ENCODE data around the gene ANKRD13C. TPM values are rescaled to one million over a fixed set of nuclear protein-coding genes. Genes with fewer than 3 reads are reported as not detected.
"Not testable (repeated sequence)": the region's sequence is repeated elsewhere in the genome, so short reads cannot be mapped to it uniquely, and the experiment has no call there.

ANKRD13C gene
- polyA plus RNA-seq, 1 donor (not counting 4 experiments of a cell fraction or from before 2014, with no cell fraction given), result 13.4 TPM

DNA sequence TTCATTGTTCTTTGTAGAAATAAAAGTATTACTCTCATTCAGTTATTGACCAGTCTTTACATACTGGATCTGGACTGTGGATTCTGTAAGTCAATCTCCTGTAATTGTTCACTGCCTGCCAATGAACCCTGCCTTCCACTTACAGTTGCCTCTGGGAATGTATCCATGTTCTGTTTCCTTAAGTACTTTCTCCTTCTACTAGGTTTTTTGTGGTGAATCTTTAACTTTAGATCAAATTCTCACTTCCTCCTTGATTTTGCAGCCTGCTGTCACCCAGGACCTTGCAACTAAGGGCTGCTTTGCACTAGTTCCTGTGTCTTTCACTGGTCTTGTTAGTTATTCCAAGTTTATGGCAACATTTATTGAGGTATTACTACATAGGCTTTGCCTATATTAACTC lies 28.2 kb upstream of the ANKRD13C start:
- H3K4me2 ChIP-seq (ENCODE audit: control insufficient read depth, extremely low read depth, insufficient read depth, low read depth, low read length), result no peak overlapping the region
- H3K27ac ChIP-seq (ENCODE audit: control insufficient read depth, insufficient read depth, low read length), result no peak overlapping the region
- H3K9me3 ChIP-seq (ENCODE audit: control insufficient read depth, low read depth, low read length), result no peaks in the 10 kb centered on the region
- H4K20me1 ChIP-seq (ENCODE audit: control insufficient read depth, extremely low read depth, insufficient read depth, low read length), result no peaks in the 10 kb centered on the region
- H3K79me2 ChIP-seq (ENCODE audit: control insufficient read depth, insufficient read depth, low read length), result no peaks in the 10 kb centered on the region
- H3K27me3 ChIP-seq (ENCODE audit: control insufficient read depth, extremely low read depth, insufficient read depth, low read length), result no peaks in the 10 kb centered on the region
- dilution Hi-C loops (cut with MboI; ENCODE audit: extremely low pct_ligation_motif_present, low sequenced_read_pairs), result no loop called here
- H2AFZ ChIP-seq (ENCODE audit: control insufficient read depth, low read length), result no peak overlapping the region
- no peaks in the 10 kb centered on the region for H3K36me3 ChIP-seq (ENCODE audit: control insufficient read depth in 2 of 2, extremely low read depth in 1 of 2, insufficient read depth in 2 of 2, low read length in 2 of 2)
- no peak for FAIRE-seq
- no peak overlapping the region for H3K4me3 ChIP-seq (ENCODE audit: control insufficient read depth in 2 of 3, extremely low read depth in 1 of 3, insufficient read depth in 2 of 3, low read depth in 1 of 3, low read length in 3 of 3)
- DNase-seq (ENCODE audit: low read depth, low spot score), result no peak
- no peak overlapping the region for H3K9ac ChIP-seq (ENCODE audit: control insufficient read depth, extremely low read depth, insufficient read depth, low read length)
- no peaks in the 10 kb centered on the region for H3K9me1 ChIP-seq (ENCODE audit: control insufficient read depth, extremely low read depth, insufficient read depth, low read length)
- no peaks in the 10 kb centered on the region for H3K4me1 ChIP-seq (ENCODE audit: control insufficient read depth, extremely low read depth, insufficient read depth, low read length)
- TF ChIP-seq, protein P1, sequence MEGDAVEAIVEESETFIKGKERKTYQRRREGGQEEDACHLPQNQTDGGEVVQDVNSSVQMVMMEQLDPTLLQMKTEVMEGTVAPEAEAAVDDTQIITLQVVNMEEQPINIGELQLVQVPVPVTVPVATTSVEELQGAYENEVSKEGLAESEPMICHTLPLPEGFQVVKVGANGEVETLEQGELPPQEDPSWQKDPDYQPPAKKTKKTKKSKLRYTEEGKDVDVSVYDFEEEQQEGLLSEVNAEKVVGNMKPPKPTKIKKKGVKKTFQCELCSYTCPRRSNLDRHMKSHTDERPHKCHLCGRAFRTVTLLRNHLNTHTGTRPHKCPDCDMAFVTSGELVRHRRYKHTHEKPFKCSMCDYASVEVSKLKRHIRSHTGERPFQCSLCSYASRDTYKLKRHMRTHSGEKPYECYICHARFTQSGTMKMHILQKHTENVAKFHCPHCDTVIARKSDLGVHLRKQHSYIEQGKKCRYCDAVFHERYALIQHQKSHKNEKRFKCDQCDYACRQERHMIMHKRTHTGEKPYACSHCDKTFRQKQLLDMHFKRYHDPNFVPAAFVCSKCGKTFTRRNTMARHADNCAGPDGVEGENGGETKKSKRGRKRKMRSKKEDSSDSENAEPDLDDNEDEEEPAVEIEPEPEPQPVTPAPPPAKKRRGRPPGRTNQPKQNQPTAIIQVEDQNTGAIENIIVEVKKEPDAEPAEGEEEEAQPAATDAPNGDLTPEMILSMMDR (optimal IDR thresholded peaks at IDR 0.05 in 1 of 3, IDR thresholded peaks at IDR 0.05 in 1 of 3, conservative IDR thresholded peaks at IDR 0.05 in 1 of 3; ENCODE audit: extremely low read depth in 1 of 3, insufficient read depth in 2 of 3, low read length in 3 of 3), result no peak
- no peak for TF ChIP-seq EZH2 (IDR thresholded peaks at IDR 0.05; ENCODE audit: low read length)

GRCh38 chr1:70376196-70376595 lies 21.7 kb upstream of the ANKRD13C start:
- DNase-seq (ENCODE audit: low read depth, low spot score) (no peak), FAIRE-seq (no peak)
- no peaks in the 10 kb centered on the region for H4K20me1 ChIP-seq (ENCODE audit: control insufficient read depth, extremely low read depth, insufficient read depth, low read length)
- no peak for TF ChIP-seq EZH2 (IDR thresholded peaks at IDR 0.05; ENCODE audit: low read length)
- TF ChIP-seq, protein P1 (optimal IDR thresholded peaks at IDR 0.05 in 1 of 3, IDR thresholded peaks at IDR 0.05 in 1 of 3, conservative IDR thresholded peaks at IDR 0.05 in 1 of 3; ENCODE audit: extremely low read depth in 1 of 3, insufficient read depth in 2 of 3, low read length in 3 of 3), result no peak
- no peak overlapping the region for H3K4me2 ChIP-seq (ENCODE audit: control insufficient read depth, extremely low read depth, insufficient read depth, low read depth, low read length)
- H3K36me3 ChIP-seq (ENCODE audit: control insufficient read depth in 2 of 2, extremely low read depth in 1 of 2, insufficient read depth in 2 of 2, low read length in 2 of 2), result no peaks in the 10 kb centered on the region
- no peak overlapping the region for H3K9ac ChIP-seq (ENCODE audit: control insufficient read depth, extremely low read depth, insufficient read depth, low read length)
- no peaks in the 10 kb centered on the region for H3K4me1 ChIP-seq (ENCODE audit: control insufficient read depth, extremely low read depth, insufficient read depth, low read length)
- H3K9me3 ChIP-seq (ENCODE audit: control insufficient read depth, low read depth, low read length), result no peaks in the 10 kb centered on the region
- no peaks in the 10 kb centered on the region for H3K27me3 ChIP-seq (ENCODE audit: control insufficient read depth, extremely low read depth, insufficient read depth, low read length)
- no peaks in the 10 kb centered on the region for H3K79me2 ChIP-seq (ENCODE audit: control insufficient read depth, insufficient read depth, low read length)
- no peak overlapping the region for H3K4me3 ChIP-seq (ENCODE audit: control insufficient read depth in 2 of 3, extremely low read depth in 1 of 3, insufficient read depth in 2 of 3, low read depth in 1 of 3, low read length in 3 of 3)
- no peak overlapping the region for H3K27ac ChIP-seq (ENCODE audit: control insufficient read depth, insufficient read depth, low read length)
- dilution Hi-C loops (cut with MboI; ENCODE audit: extremely low pct_ligation_motif_present, low sequenced_read_pairs), result no loop called here
- H3K9me1 ChIP-seq (ENCODE audit: control insufficient read depth, extremely low read depth, insufficient read depth, low read length), result no peaks in the 10 kb centered on the region
- H2AFZ ChIP-seq (ENCODE audit: control insufficient read depth, low read length), result no peak overlapping the region

- H3K4me1 ChIP-seq (ENCODE audit: control insufficient read depth, extremely low read depth, insufficient read depth, low read length); H3K36me3 ChIP-seq (ENCODE audit: control insufficient read depth in 2 of 2, extremely low read depth in 1 of 2, insufficient read depth in 2 of 2, low read length in 2 of 2); H3K9me1 ChIP-seq (ENCODE audit: control insufficient read depth, extremely low read depth, insufficient read depth, low read length); H3K9me3 ChIP-seq (ENCODE audit: control insufficient read depth, low read depth, low read length); dilution Hi-C loops (cut with MboI; ENCODE audit: extremely low pct_ligation_motif_present, low sequenced_read_pairs); DNase-seq (ENCODE audit: low read depth, low spot score); H3K27ac ChIP-seq (ENCODE audit: control insufficient read depth, insufficient read depth, low read length); H3K4me2 ChIP-seq (ENCODE audit: control insufficient read depth, extremely low read depth, insufficient read depth, low read depth, low read length); H4K20me1 ChIP-seq (ENCODE audit: control insufficient read depth, extremely low read depth, insufficient read depth, low read length); FAIRE-seq; H3K9ac ChIP-seq (ENCODE audit: control insufficient read depth, extremely low read depth, insufficient read depth, low read length); H3K27me3 ChIP-seq (ENCODE audit: control insufficient read depth, extremely low read depth, insufficient read depth, low read length); H3K79me2 ChIP-seq (ENCODE audit: control insufficient read depth, insufficient read depth, low read length); H2AFZ ChIP-seq (ENCODE audit: control insufficient read depth, low read length); H3K4me3 ChIP-seq (ENCODE audit: control insufficient read depth in 2 of 3, extremely low read depth in 1 of 3, insufficient read depth in 2 of 3, low read depth in 1 of 3, low read length in 3 of 3): not testable (repeated sequence)
These were observed 19.1 kb upstream of the ANKRD13C start for GRCh38 chr1:70373580-70373979.

Measured in keratinocyte (primary cell).